Activated T-cell treated with anti-CD3 and anti-CD28 coated beads, Interleukin-2, amount 50 U/mL, for 48 hours (primary cell): ENCODE results near the gene KPTN.

Source experiments
- DNase-seq, 2 experiments: peaks; one replicate each; pipeline ENCODE4 v3.0.0-alpha.2; 2020

KPTN gene

GRCh38 chr19:47464675-47465419, 19.2 kb downstream of the KPTN start:
- DNase-seq: no peak

GRCh38 chr19:47461876-47462275, 22.1 kb downstream of the KPTN start:
- DNase-seq: no peak

- no peak for DNase-seq
These were observed 24.5 kb downstream of the KPTN start for GRCh38 chr19:47459477-47459876.

GRCh38 chr19:47458672-47459071, 25.3 kb downstream of the KPTN start:
- DNase-seq: no peak

GRCh38 chr19:47456721-47457474, 27.1 kb downstream of the KPTN start:
- DNase-seq: no peak

GRCh38 chr19:47450478-47450877, 33.5 kb downstream of the KPTN start:
- no peak for DNase-seq

GRCh38 chr19:47448360-47448727, 35.7 kb downstream of the KPTN start:
- DNase-seq: no peak

GRCh38 chr19:47447470-47448359, 36.3 kb downstream of the KPTN start:
- peak; percentile 85 to 87 for DNase-seq

GRCh38 chr19:47446534-47447469, 37.2 kb downstream of the KPTN start:
- peak; percentile 50 to 54 for DNase-seq

- no peak for DNase-seq
These were observed 38.0 kb downstream of the KPTN start for GRCh38 chr19:47445937-47446402.

- DNase-seq: no peak
These were observed 38.5 kb downstream of the KPTN start for GRCh38 chr19:47445527-47445926.

- peak in 1 of 2 experiments; percentile 39 for DNase-seq
These were observed 39.6 kb downstream of the KPTN start for GRCh38 chr19:47444388-47444821.

GRCh38 chr19:47443331-47443730, 40.7 kb downstream of the KPTN start:
- DNase-seq: no peak

GRCh38 chr19:47438793-47439220, 45.2 kb downstream of the KPTN start:
- DNase-seq: no peak

GRCh38 chr19:47437500-47437899, 46.5 kb downstream of the KPTN start:
- DNase-seq: no peak

- peak; percentile 90 to 92 for DNase-seq
These were observed 47.2 kb downstream of the KPTN start for GRCh38 chr19:47436712-47437401.

GRCh38 chr19:47435883-47436417, 48.1 kb downstream of the KPTN start:
- no peak for DNase-seq

- DNase-seq: no peak
These were observed 48.8 kb downstream of the KPTN start for GRCh38 chr19:47435196-47435595.

GRCh38 chr19:47434088-47434487, 49.9 kb downstream of the KPTN start:
- DNase-seq: no peak

- no peak for DNase-seq
These were observed 50.9 kb downstream of the KPTN start for GRCh38 chr19:47433121-47433520.

- no peak for DNase-seq
These were observed 51.5 kb downstream of the KPTN start for GRCh38 chr19:47432499-47432898.
